Ishikawa (cell line): ENCODE data around the gene PARD6G.

Source experiments
- CEBPB ChIP-seq: IDR thresholded peaks from 2 replicates; pipeline ENCODE4 v1.6.1; 2012
- CREB1 ChIP-seq: IDR thresholded peaks from 2 replicates; pipeline ENCODE4 v1.6.1; 2012; ENCODE audit warnings: low read depth
- EP300 ChIP-seq: IDR thresholded peaks from 2 replicates; pipeline ENCODE4 v1.6.1; 2012; ENCODE audit warnings: borderline replicate concordance
- MAX ChIP-seq: IDR thresholded peaks from 2 replicates; pipeline ENCODE4 v1.6.1; 2012
- RAD21 ChIP-seq: IDR thresholded peaks from 2 replicates; pipeline ENCODE4 v1.6.1; 2012; ENCODE audit warnings: low read depth
- REST ChIP-seq: IDR thresholded peaks from 2 replicates; pipeline ENCODE4 v1.6.1; 2012; ENCODE audit warnings: low read depth, mild to moderate bottlenecking
- ZBTB7A ChIP-seq: IDR thresholded peaks from 2 replicates; pipeline ENCODE4 v1.6.1; 2012; ENCODE audit warnings: low read depth

- no peak for TF ChIP-seq ZBTB7A
- no peak for TF ChIP-seq RAD21
- no peak for TF ChIP-seq EP300
- TF ChIP-seq REST: no peak
- no peak for TF ChIP-seq CEBPB
- no peak for TF ChIP-seq MAX
- TF ChIP-seq CREB1: no peak
Measured at GRCh38 chr18:80183273-80184050, 63.9 kb downstream of the PARD6G start.
